ENCODE data around the gene CNIH3. TPM values are rescaled to one million over a fixed set of nuclear protein-coding genes. Genes with fewer than 3 reads are reported as not detected.

The CNIH3 gene
- total RNA-seq, 1 experiment from 2014 or later: 4.2 TPM

GRCh38 chr1:224760163-224760562 is 144.0 kb downstream of the CNIH3 start:
- Histone ChIP-seq H3K18ac (ENCODE audit: insufficient read length, low read depth, low read length) (no peak overlapping the region), H2AFZ (ENCODE audit: low read length) (no peak overlapping the region), H4K20me1 (ENCODE audit: control insufficient read depth, insufficient read depth, insufficient read length) (no peaks in the 10 kb centered on the region), H3K56ac (ENCODE audit: insufficient read length, low read depth, low read length) (no peak overlapping the region), H4K5ac (ENCODE audit: insufficient read length, low read depth, low read length) (no peak overlapping the region), H2AK5ac (ENCODE audit: insufficient read length, low read length) (no peak overlapping the region), H3K23me2 (ENCODE audit: insufficient read length, low read depth, low read length, poor library complexity, severe bottlenecking) (no peaks in the 10 kb centered on the region), H3T11ph (ENCODE audit: low read length) (no peak overlapping the region), H4K91ac (ENCODE audit: insufficient read length, low read depth, low read length) (no peak overlapping the region), H2BK12ac (ENCODE audit: insufficient read length, low read depth, low read length) (no peak overlapping the region), H3K23ac (ENCODE audit: insufficient read length, low read depth, low read length) (no peak overlapping the region), H3K27ac (ENCODE audit: insufficient read length, low read depth, low read length) (no peak overlapping the region), H3K9ac (ENCODE audit: extremely low read depth, insufficient read length, low read length) (no peak overlapping the region), H4K8ac (replicated peaks; ENCODE audit: insufficient read length, low read depth, low read length) (no peak overlapping the region), H3K27me3 (ENCODE audit: insufficient read depth, low read length) (no peaks in the 10 kb centered on the region), H2BK5ac (ENCODE audit: insufficient read length, low read length) (no peak overlapping the region), H2BK15ac (ENCODE audit: low read depth, low read length) (no peak overlapping the region), H2BK20ac (ENCODE audit: low read depth, low read length, poor library complexity, severe bottlenecking) (no peak overlapping the region), H3K79me1 (ENCODE audit: insufficient read depth, low read depth, low read length, poor library complexity, severe bottlenecking) (no peaks in the 10 kb centered on the region), H3K4me2 (ENCODE audit: insufficient read depth, insufficient read length, low read length) (no peak overlapping the region), H3K14ac (ENCODE audit: insufficient read depth, low read length) (no peak overlapping the region), H3K4me1 (ENCODE audit: insufficient read depth, low read length) (no peaks in the 10 kb centered on the region), H2BK120ac (ENCODE audit: low read depth, low read length, poor library complexity, severe bottlenecking) (no peak overlapping the region), H3K9me3 (ENCODE audit: control insufficient read depth, low read depth, low read length) (no peaks in the 10 kb centered on the region), H3K4ac (ENCODE audit: low read depth, low read length) (no peak overlapping the region), H3K79me2 (ENCODE audit: insufficient read depth, low read length) (no peaks in the 10 kb centered on the region)
- H3K27ac Mint-ChIP-seq: no peak overlapping the region
- peaks cover 3 to 9% of the 10 kb centered on the region in 2 experiments; a peak in 3 of 4 replicates for H3K4me1 Mint-ChIP-seq
- no CpG with 5 or more reads among the region's 2 CpGs for WGBS (ENCODE audit: extremely low coverage, insufficient read length, low lambda C conversion rate)
- TF ChIP-seq CTCF (conservative IDR thresholded peaks at IDR 0.05): no peak
- no peak for DNase-seq
- H3K36me3 Mint-ChIP-seq (ENCODE audit: insufficient read depth in 1 of 3, low read depth in 3 of 3): peaks cover 4 to 11% (median 4%) of the 10 kb centered on the region in 3 experiments; a peak in 5 of 7 replicates
- H3K27me3 Mint-ChIP-seq (ENCODE audit: low read depth): peaks cover 6% of the 10 kb centered on the region
- H3K9me3 Mint-ChIP-seq: peaks cover 10 to 12% of the 10 kb centered on the region in 2 experiments
- H3K4me3 Mint-ChIP-seq: no peak overlapping the region
